DMS79 treated with DMSO at 0.1 percent for 48 hours (cell line): ENCODE data around the gene NUP42.

Experiments used
- DNase-seq: peaks from one replicate; lab custom pipeline; 2025; lab: John Stamatoyannopoulos, UW

The NUP42 gene

GRCh38 chr7:23234569-23235296 lies 52.9 kb downstream of the NUP42 start:
- no peak for DNase-seq

GRCh38 chr7:23235813-23236221 lies 54.0 kb downstream of the NUP42 start:
- no peak for DNase-seq

GRCh38 chr7:23237000-23237399 lies 55.2 kb downstream of the NUP42 start:
- no peak for DNase-seq

- DNase-seq = no peak
Observed at GRCh38 chr7:23238983-23239652, 57.3 kb downstream of the NUP42 start.

GRCh38 chr7:23239698-23240097 lies 57.9 kb downstream of the NUP42 start:
- DNase-seq = no peak

GRCh38 chr7:23242321-23242720 lies 60.5 kb downstream of the NUP42 start:
- DNase-seq = no peak

GRCh38 chr7:23242935-23243334 lies 61.1 kb downstream of the NUP42 start:
- DNase-seq = no peak

GRCh38 chr7:23246555-23246954 lies 64.7 kb downstream of the NUP42 start, which contains the start of gene GPNMB:
Gene GPNMB, plus strand, starts transcription at chr7:23246775. Its CDS starts 83 bp downstream, at chr7:23246858.
- DNase-seq = no peak

- DNase-seq = no peak
Observed at GRCh38 chr7:23247046-23247602, 65.3 kb downstream of the NUP42 start.

GRCh38 chr7:23247603-23248335 lies 65.9 kb downstream of the NUP42 start:
- no peak for DNase-seq

- no peak for DNase-seq
Observed at GRCh38 chr7:23249486-23249885, 67.6 kb downstream of the NUP42 start.
